A549 (cell line): ENCODE data around the gene GNL1.

Source experiments
- CHD2 ChIP-seq: fragments of 150-350 bp; IDR thresholded peaks from 2 replicates; pipeline ENCODE4 v1.6.1; 2014; ENCODE audit warnings: low read length; ENCODE audit not compliant: partially characterized antibody
- CHD4 ChIP-seq: fragments of 200-600 bp; sonication (generic); IDR thresholded peaks from 2 replicates; pipeline ENCODE4 v1.6.1; 2016; ENCODE audit warnings: antibody characterized with exemption, mild to moderate bottlenecking, borderline replicate concordance
- HOXB5 ChIP-seq: fragments of 250-450 bp; sonication (Bioruptor Pico); IDR thresholded peaks from 2 replicates; pipeline ENCODE4 v1.5.0; 2020; ENCODE audit warnings: mild to moderate bottlenecking, moderate library complexity
- POLR2A ChIP-seq: IDR thresholded peaks from 2 replicates; pipeline ENCODE4 v1.6.1; 2012; ENCODE audit warnings: mild to moderate bottlenecking, low read length
- RFX5 ChIP-seq: fragments of 450-650 bp; IDR thresholded peaks from 2 replicates; pipeline ENCODE4 v1.7.1; 2014; ENCODE audit warnings: antibody characterized with exemption, mild to moderate bottlenecking, moderate library complexity
- SMC3 ChIP-seq: fragments of >200 bp; sonication (Bioruptor Twin); formaldehyde crosslinking; IDR thresholded peaks from 3 replicates; pipeline ENCODE4 v1.6.1; 2018; ENCODE audit warnings: inconsistent platforms
- ZFP36 ChIP-seq: fragments of 450-650 bp; IDR thresholded peaks from 2 replicates; pipeline ENCODE4 v1.6.1; 2014; ENCODE audit warnings: borderline replicate concordance; ENCODE audit not compliant: partially characterized antibody
- TF ChIP-seq, protein P1 (sequence below): fragments of 200-600 bp; sonication (generic); IDR thresholded peaks from 2 replicates; pipeline ENCODE4 v1.6.1; 2016; ENCODE audit warnings: antibody characterized with exemption, mild to moderate bottlenecking, moderate library complexity
- TF ChIP-seq, protein P2 (sequence below): fragments of >200 bp; sonication (Bioruptor Twin); formaldehyde crosslinking; IDR thresholded peaks from 3 replicates; pipeline ENCODE4 v1.5.1; 2016
- TF ChIP-seq, protein P3 (sequence below): IDR thresholded peaks from 2 replicates; pipeline ENCODE4 v1.6.1; 2012

DNA sequence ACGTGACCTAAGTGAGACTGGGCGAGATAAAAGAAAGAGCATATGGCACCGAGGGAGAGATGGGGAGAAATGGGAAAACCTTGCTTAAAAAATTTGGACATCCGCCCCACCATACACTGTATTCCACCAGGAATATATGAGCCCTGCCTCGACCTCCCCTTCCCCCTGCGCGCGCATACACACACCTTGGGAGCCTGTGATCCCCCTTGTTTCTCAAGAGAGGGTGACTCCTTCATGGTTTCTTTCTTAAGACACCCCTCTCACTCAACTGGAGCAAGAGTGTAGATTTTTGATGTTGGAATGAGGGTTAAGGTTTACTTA is 15.4 kb upstream of the GNL1 start:
- TF ChIP-seq, protein P1, sequence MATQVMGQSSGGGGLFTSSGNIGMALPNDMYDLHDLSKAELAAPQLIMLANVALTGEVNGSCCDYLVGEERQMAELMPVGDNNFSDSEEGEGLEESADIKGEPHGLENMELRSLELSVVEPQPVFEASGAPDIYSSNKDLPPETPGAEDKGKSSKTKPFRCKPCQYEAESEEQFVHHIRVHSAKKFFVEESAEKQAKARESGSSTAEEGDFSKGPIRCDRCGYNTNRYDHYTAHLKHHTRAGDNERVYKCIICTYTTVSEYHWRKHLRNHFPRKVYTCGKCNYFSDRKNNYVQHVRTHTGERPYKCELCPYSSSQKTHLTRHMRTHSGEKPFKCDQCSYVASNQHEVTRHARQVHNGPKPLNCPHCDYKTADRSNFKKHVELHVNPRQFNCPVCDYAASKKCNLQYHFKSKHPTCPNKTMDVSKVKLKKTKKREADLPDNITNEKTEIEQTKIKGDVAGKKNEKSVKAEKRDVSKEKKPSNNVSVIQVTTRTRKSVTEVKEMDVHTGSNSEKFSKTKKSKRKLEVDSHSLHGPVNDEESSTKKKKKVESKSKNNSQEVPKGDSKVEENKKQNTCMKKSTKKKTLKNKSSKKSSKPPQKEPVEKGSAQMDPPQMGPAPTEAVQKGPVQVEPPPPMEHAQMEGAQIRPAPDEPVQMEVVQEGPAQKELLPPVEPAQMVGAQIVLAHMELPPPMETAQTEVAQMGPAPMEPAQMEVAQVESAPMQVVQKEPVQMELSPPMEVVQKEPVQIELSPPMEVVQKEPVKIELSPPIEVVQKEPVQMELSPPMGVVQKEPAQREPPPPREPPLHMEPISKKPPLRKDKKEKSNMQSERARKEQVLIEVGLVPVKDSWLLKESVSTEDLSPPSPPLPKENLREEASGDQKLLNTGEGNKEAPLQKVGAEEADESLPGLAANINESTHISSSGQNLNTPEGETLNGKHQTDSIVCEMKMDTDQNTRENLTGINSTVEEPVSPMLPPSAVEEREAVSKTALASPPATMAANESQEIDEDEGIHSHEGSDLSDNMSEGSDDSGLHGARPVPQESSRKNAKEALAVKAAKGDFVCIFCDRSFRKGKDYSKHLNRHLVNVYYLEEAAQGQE = no peak
- TF ChIP-seq, protein P2, sequence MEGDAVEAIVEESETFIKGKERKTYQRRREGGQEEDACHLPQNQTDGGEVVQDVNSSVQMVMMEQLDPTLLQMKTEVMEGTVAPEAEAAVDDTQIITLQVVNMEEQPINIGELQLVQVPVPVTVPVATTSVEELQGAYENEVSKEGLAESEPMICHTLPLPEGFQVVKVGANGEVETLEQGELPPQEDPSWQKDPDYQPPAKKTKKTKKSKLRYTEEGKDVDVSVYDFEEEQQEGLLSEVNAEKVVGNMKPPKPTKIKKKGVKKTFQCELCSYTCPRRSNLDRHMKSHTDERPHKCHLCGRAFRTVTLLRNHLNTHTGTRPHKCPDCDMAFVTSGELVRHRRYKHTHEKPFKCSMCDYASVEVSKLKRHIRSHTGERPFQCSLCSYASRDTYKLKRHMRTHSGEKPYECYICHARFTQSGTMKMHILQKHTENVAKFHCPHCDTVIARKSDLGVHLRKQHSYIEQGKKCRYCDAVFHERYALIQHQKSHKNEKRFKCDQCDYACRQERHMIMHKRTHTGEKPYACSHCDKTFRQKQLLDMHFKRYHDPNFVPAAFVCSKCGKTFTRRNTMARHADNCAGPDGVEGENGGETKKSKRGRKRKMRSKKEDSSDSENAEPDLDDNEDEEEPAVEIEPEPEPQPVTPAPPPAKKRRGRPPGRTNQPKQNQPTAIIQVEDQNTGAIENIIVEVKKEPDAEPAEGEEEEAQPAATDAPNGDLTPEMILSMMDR = no peak
- TF ChIP-seq, protein P3, sequence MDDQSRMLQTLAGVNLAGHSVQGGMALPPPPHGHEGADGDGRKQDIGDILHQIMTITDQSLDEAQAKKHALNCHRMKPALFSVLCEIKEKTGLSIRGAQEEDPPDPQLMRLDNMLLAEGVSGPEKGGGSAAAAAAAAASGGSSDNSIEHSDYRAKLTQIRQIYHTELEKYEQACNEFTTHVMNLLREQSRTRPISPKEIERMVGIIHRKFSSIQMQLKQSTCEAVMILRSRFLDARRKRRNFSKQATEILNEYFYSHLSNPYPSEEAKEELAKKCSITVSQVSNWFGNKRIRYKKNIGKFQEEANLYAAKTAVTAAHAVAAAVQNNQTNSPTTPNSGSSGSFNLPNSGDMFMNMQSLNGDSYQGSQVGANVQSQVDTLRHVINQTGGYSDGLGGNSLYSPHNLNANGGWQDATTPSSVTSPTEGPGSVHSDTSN = no peak
- TF ChIP-seq POLR2A = no peak
- TF ChIP-seq RFX5 = no peak
- TF ChIP-seq SMC3 = no peak
- no peak for TF ChIP-seq CHD4
- no peak for TF ChIP-seq HOXB5 (CRISPR knock-in tag)
- no peak for TF ChIP-seq CHD2
- no peak for TF ChIP-seq ZFP36
